Transverse colon (tissue), 4 donors: ENCODE measurements around the gene ZNF77. TPM values are rescaled to one million over a fixed set of nuclear protein-coding genes. Genes with fewer than 3 reads are reported as not detected.
"Not testable (repeated sequence)": the region's sequence is repeated elsewhere in the genome, so short reads cannot be mapped to it uniquely, and the experiment has no call there.

Experiments
- DNase-seq: peaks from one replicate; pipeline ENCODE4 v3.0.0-alpha.2; 2019
- H3K27ac ChIP-seq, 4 donors: fragments of 200-600 bp; sonication (generic); 2 replicates each; pipeline ENCODE4 v1.5.1; 2016 to 2018; ENCODE audit warnings: inconsistent platforms in 4 of 4
- H3K27me3 ChIP-seq: fragments of 200-600 bp; sonication (generic); 2 replicates; pipeline ENCODE4 v1.5.1; 2017; ENCODE audit warnings: inconsistent platforms
- H3K36me3 ChIP-seq, 4 donors: fragments of 200-600 bp; sonication (generic); 2 replicates each; pipeline ENCODE4 v1.5.1; 2017 to 2019; ENCODE audit warnings: inconsistent platforms in 4 of 4
- H3K4me1 ChIP-seq, 4 donors: fragments of 200-600 bp; sonication (generic); 2 replicates each; pipeline ENCODE4 v1.5.1; 2017 to 2020; ENCODE audit warnings: inconsistent platforms in 4 of 4
- H3K4me3 ChIP-seq, 4 donors: fragments of 200-600 bp; sonication (generic); 1 replicate in 1 of 4; 2 replicates in 3 of 4; pipeline versions ENCODE4 v1.5.1 to v1.6.1; 2017 to 2019; ENCODE audit warnings: inconsistent platforms in 4 of 4
- H3K9me3 ChIP-seq, 2 donors: fragments of 200-600 bp; sonication (generic); 2 replicates each; pipeline ENCODE4 v1.5.1; 2017 to 2019; ENCODE audit warnings: inconsistent platforms in 2 of 2
- CTCF ChIP-seq, 5 experiments: fragments of 200-600 bp in 3 of 5; fragments of 450-650 bp in 2 of 5; sonication (generic) in 3 of 5; IDR thresholded peaks; 1 replicate in 2 of 5; 2 replicates in 3 of 5; pipeline ENCODE4 v1.5.1; 2016 to 2017; ENCODE audit warnings: antibody characterized with exemption in 5 of 5, inconsistent platforms in 3 of 5, mild to moderate bottlenecking in 2 of 5, moderate library complexity in 1 of 5
- EP300 ChIP-seq: sonication (generic); formaldehyde crosslinking; IDR thresholded peaks from one replicate; pipeline ENCODE4 v1.6.1; 2017; ENCODE audit warnings: antibody characterized with exemption, low read depth
- POLR2A ChIP-seq: fragments of 450-650 bp; IDR thresholded peaks from one replicate; pipeline ENCODE4 v1.6.1; 2016; ENCODE audit warnings: antibody characterized with exemption, mild to moderate bottlenecking, moderate library complexity
- POLR2AphosphoS5 ChIP-seq, 3 donors: sonication (generic); formaldehyde crosslinking; IDR thresholded peaks; one replicate each; pipeline ENCODE4 v1.6.1; 2016; ENCODE audit warnings: antibody characterized with exemption in 3 of 3
- WGBS, 2 donors: methylation state at CpG; one replicate each; pipeline ENCODE4 v1.1.5; 2018; ENCODE audit warnings: low coverage in 1 of 2; 5-methylcytosine and 5-hydroxymethylcytosine counted together
- in situ Hi-C, 4 donors: fragments of 200-750 bp; cut with MboI; loops; one replicate each; pipeline versions ENCODE4 v1.15.0 to v1.15.1; 2017; ENCODE audit warnings: low sequenced_read_pairs in 3 of 4, low pct_ligation_motif_present in 1 of 4, low pct_unique_long_range_greater_than_20kb in 1 of 4
- intact Hi-C: fragments of 100-400 bp; cut with DNase I; formaldehyde crosslinking; loops from one replicate; pipeline ENCODE4 v1.15.1; 2023; ENCODE audit warnings: low total_unique reads
- total RNA-seq, 4 donors: library from RNA; depleted of rRNA; stranded (reverse); fragments of >200 nt; gene quantifications; one replicate each; pipeline ENCODE4 v1.1.0, GENCODE V29; 2016

The ZNF77 gene
- total RNA-seq = 1 to 10 TPM in 3 of 4 donors, not detected in 1; 4.2 to 9.3 (median 5.1) TPM

- in situ Hi-C loops = no loop called here
- Histone ChIP-seq H3K36me3 (no peaks in the 10 kb centered on the region), H3K4me1 (peaks cover 4 to 24% (median 23%) of the 10 kb centered on the region in 4 donors), H3K9me3 (no peaks in the 10 kb centered on the region), H3K27ac (peak within 1 kb of the TSS; percentile 92 to 95 (median 94)), H3K4me3 (peak within 1 kb of the TSS; percentile 80 to 94 (median 88)), H3K27me3 (no peaks in the 10 kb centered on the region)
- peak; percentile 99 for DNase-seq
- TF ChIP-seq CTCF (IDR thresholded peaks at IDR 0.05) (peak in 1 of 5 experiments; percentile 62), EP300 (no peak), POLR2AphosphoS5 (IDR thresholded peaks at IDR 0.05) (peak; percentile 40 to 85 (median 66)), POLR2A (peak; percentile 75)
- intact Hi-C loops = no loop called here
- WGBS, 2 donors = 1% methylated on average over 36 of the region's 74 CpGs; no CpG with 5 or more reads in 1 of the 2 donors
Measured at GRCh38 chr19:2944775-2945574, at the start of gene ZNF77. TSS of gene ZNF77 (minus strand) at chr19:2944971. CDS start at chr19:2944840, 131 bp downstream.

GRCh38 chr19:2993579-2993978, 48.8 kb upstream of the ZNF77 start:
- Histone ChIP-seq H3K4me1 (no peaks in the 10 kb centered on the region), H3K4me3 (no peak overlapping the region), H3K27ac (no peak overlapping the region), H3K36me3 (no peaks in the 10 kb centered on the region), H3K9me3 (no peaks in the 10 kb centered on the region), H3K27me3 (no peaks in the 10 kb centered on the region)
- WGBS, 2 donors = 82% methylated on average over 9 of the region's 9 CpGs; no CpG with 5 or more reads in 1 of the 2 donors
- TF ChIP-seq POLR2A (no peak), POLR2AphosphoS5 (IDR thresholded peaks at IDR 0.05) (no peak), CTCF (IDR thresholded peaks at IDR 0.05) (no peak), EP300 (no peak)
- in situ Hi-C loops = no loop called here
- intact Hi-C loops = no loop called here
- DNase-seq = no peak

- in situ Hi-C loops (no loop called here), intact Hi-C loops (no loop called here)
- no peak for DNase-seq
- Histone ChIP-seq H3K27me3 (no peaks in the 10 kb centered on the region), H3K27ac (no peak overlapping the region), H3K36me3 (no peaks in the 10 kb centered on the region), H3K4me3 (no peak overlapping the region), H3K4me1 (no peaks in the 10 kb centered on the region), H3K9me3 (no peaks in the 10 kb centered on the region)
- WGBS, 2 donors = 54 to 73% methylated on average over 5 to 14 of the region's 14 CpGs
- no peak for TF ChIP-seq CTCF (IDR thresholded peaks at IDR 0.05)
- no peak for TF ChIP-seq POLR2A
- no peak for TF ChIP-seq POLR2AphosphoS5 (IDR thresholded peaks at IDR 0.05)
- TF ChIP-seq EP300 = no peak
Measured at GRCh38 chr19:2992958-2993357, 48.2 kb upstream of the ZNF77 start.

- H3K36me3 ChIP-seq, H3K27ac ChIP-seq, H3K27me3 ChIP-seq, H3K9me3 ChIP-seq, in situ Hi-C loops, H3K4me1 ChIP-seq, intact Hi-C loops, H3K4me3 ChIP-seq, DNase-seq: not testable (repeated sequence)
- WGBS, 2 donors = 93 to 97% methylated on average over 6 to 11 of the region's 11 CpGs
Measured at GRCh38 chr19:2992333-2992732, 47.6 kb upstream of the ZNF77 start.
